NCI-H1694 (cell line): ENCODE results near the gene XPC.

Experiments used
- DNase-seq: peaks from one replicate; lab custom pipeline; 2025; lab: John Stamatoyannopoulos, UW

Gene XPC

GRCh38 chr3:14147617-14148016 is 30.8 kb downstream of the XPC start:
- no peak for DNase-seq

- no peak for DNase-seq
Measured at GRCh38 chr3:14147066-14147435, 31.4 kb downstream of the XPC start.

- DNase-seq, result no peak
Measured at GRCh38 chr3:14146381-14147065, 31.9 kb downstream of the XPC start.

- no peak for DNase-seq
Measured at GRCh38 chr3:14145670-14146380, 32.6 kb downstream of the XPC start.

GRCh38 chr3:14145236-14145635 is 33.2 kb downstream of the XPC start:
- DNase-seq, result no peak

- no peak for DNase-seq
Measured at GRCh38 chr3:14144423-14145075, 33.9 kb downstream of the XPC start.

GRCh38 chr3:14143271-14144225 is 34.9 kb downstream of the XPC start:
- no peak for DNase-seq

GRCh38 chr3:14142567-14143270 is 35.7 kb downstream of the XPC start:
- no peak for DNase-seq

- no peak for DNase-seq
Measured at GRCh38 chr3:14141602-14142341, 36.6 kb downstream of the XPC start.

GRCh38 chr3:14141144-14141543 is 37.3 kb downstream of the XPC start:
- no peak for DNase-seq

GRCh38 chr3:14140668-14141067 is 37.7 kb downstream of the XPC start:
- no peak for DNase-seq

GRCh38 chr3:14139771-14140170 is 38.6 kb downstream of the XPC start:
- DNase-seq, result no peak

- no peak for DNase-seq
Measured at GRCh38 chr3:14138878-14139655, 39.3 kb downstream of the XPC start.

- no peak for DNase-seq
Measured at GRCh38 chr3:14138109-14138877, 40.1 kb downstream of the XPC start.

- no peak for DNase-seq
Measured at GRCh38 chr3:14137445-14137844, 41.0 kb downstream of the XPC start.

- DNase-seq, result no peak
Measured at GRCh38 chr3:14137004-14137403, 41.4 kb downstream of the XPC start.

GRCh38 chr3:14135581-14135980 is 42.8 kb downstream of the XPC start:
- DNase-seq, result no peak

GRCh38 chr3:14134291-14134690 is 44.1 kb downstream of the XPC start:
- no peak for DNase-seq

- no peak for DNase-seq
Measured at GRCh38 chr3:14133876-14134275, 44.5 kb downstream of the XPC start.
